Activated CD8-positive, alpha-beta T cell treated with anti-CD3 and anti-CD28 coated beads for 36 hours (primary cell): ENCODE data around the gene CSF1. TPM values are rescaled to one million over a fixed set of nuclear protein-coding genes. Genes with fewer than 3 reads are reported as not detected.

Source experiments
- ATAC-seq: fragments of 200-7000 bp; cut with Tn5 transposase; one replicate; pipeline ENCODE4 v1.10.0; 2021; ENCODE audit warnings: mild to moderate bottlenecking, moderate library complexity
- CTCF ChIA-PET: fragments of 350-600 bp; sonication (Branson Sonifier 250); formaldehyde crosslinking; loops from one replicate; lab custom pipeline; 2021; ENCODE audit warnings: antibody characterized with exemption; lab: Charles Lee
- POLR2A ChIA-PET: fragments of 350-600 bp; sonication (Branson Sonifier 250); formaldehyde crosslinking; loops from one replicate; lab custom pipeline; 2021; ENCODE audit warnings: antibody characterized with exemption; lab: Charles Lee
- DNase-seq: peaks from one replicate; pipeline ENCODE4 v3.0.0-alpha.2; 2020
- H3K27ac Mint-ChIP-seq: one replicate; pipeline ENCODE4 v1.8.0; 2021; ENCODE audit warnings: mild to moderate bottlenecking, mixed read lengths
- H3K27me3 Mint-ChIP-seq: one replicate; pipeline ENCODE4 v1.8.0; 2021; ENCODE audit warnings: mixed read lengths
- H3K36me3 Mint-ChIP-seq: one replicate; pipeline ENCODE4 v1.8.0; 2021; ENCODE audit warnings: low read depth, mixed read lengths
- H3K4me1 Mint-ChIP-seq: one replicate; pipeline ENCODE4 v1.8.0; 2021; ENCODE audit warnings: low read depth, mixed read lengths
- H3K4me3 Mint-ChIP-seq: one replicate; pipeline ENCODE4 v1.8.0; 2021; ENCODE audit warnings: mild to moderate bottlenecking, moderate library complexity, mixed read lengths
- H3K9me3 Mint-ChIP-seq: one replicate; pipeline ENCODE4 v1.8.0; 2021; ENCODE audit warnings: mixed read lengths
- intact Hi-C: fragments of 100-400 bp; cut with micrococcal nuclease; formaldehyde crosslinking; loops from one replicate; pipeline ENCODE4 v1.10.0; 2022
- total RNA-seq, 2 experiments: library from RNA; stranded (reverse); gene quantifications; one replicate each; pipeline ENCODE4 v1.2.3, GENCODE V29; 2021
- TF ChIP-seq, protein P1 (sequence below): fragments of 200-600 bp; IDR thresholded peaks from one replicate; pipeline ENCODE4 v1.8.0; 2022; ENCODE audit warnings: antibody characterized with exemption, mild to moderate bottlenecking

CSF1 gene
- total RNA-seq, 2 experiments from 2014 or later: 28.3 to 33.3 TPM

DNA sequence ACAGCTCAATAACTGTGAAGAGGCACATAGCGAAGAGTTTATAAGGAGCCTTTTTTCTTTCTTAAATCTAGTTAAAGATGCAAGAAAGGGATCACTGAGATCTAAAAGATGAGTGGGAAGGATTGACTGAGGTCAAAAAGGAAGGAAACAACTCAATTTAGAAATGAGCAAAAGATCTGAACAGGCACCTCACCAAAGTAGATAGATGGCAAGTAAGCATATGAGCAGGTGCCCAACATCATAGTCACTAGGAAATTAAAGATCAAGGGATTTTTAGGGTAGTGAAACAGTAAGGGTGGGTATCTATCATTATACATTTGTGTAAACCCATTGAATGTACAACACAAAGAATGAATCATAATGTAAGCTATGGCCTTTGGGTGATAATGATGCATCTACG, 44.6 kb upstream of the CSF1 start:
- CTCF ChIA-PET: interaction anchor here (1.1 to 1.6 kb wide), 2 partner anchors 37 to 64 kb away, joined by 3 read pairs; no protein-coding TSS in a partner anchor
- H3K36me3 Mint-ChIP-seq: no peaks in the 10 kb centered on the region
- no peaks in the 10 kb centered on the region for H3K27me3 Mint-ChIP-seq
- peaks cover 4% of the 10 kb centered on the region for H3K9me3 Mint-ChIP-seq
- no peak overlapping the region for H3K4me3 Mint-ChIP-seq
- peaks cover 6% of the 10 kb centered on the region for H3K4me1 Mint-ChIP-seq
- intact Hi-C loops: no loop called here
- DNase-seq (no peak), ATAC-seq (no peak)
- POLR2A ChIA-PET: no interaction called here
- TF ChIP-seq, protein P1, sequence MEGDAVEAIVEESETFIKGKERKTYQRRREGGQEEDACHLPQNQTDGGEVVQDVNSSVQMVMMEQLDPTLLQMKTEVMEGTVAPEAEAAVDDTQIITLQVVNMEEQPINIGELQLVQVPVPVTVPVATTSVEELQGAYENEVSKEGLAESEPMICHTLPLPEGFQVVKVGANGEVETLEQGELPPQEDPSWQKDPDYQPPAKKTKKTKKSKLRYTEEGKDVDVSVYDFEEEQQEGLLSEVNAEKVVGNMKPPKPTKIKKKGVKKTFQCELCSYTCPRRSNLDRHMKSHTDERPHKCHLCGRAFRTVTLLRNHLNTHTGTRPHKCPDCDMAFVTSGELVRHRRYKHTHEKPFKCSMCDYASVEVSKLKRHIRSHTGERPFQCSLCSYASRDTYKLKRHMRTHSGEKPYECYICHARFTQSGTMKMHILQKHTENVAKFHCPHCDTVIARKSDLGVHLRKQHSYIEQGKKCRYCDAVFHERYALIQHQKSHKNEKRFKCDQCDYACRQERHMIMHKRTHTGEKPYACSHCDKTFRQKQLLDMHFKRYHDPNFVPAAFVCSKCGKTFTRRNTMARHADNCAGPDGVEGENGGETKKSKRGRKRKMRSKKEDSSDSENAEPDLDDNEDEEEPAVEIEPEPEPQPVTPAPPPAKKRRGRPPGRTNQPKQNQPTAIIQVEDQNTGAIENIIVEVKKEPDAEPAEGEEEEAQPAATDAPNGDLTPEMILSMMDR: no peak
- H3K27ac Mint-ChIP-seq: no peak overlapping the region

DNA sequence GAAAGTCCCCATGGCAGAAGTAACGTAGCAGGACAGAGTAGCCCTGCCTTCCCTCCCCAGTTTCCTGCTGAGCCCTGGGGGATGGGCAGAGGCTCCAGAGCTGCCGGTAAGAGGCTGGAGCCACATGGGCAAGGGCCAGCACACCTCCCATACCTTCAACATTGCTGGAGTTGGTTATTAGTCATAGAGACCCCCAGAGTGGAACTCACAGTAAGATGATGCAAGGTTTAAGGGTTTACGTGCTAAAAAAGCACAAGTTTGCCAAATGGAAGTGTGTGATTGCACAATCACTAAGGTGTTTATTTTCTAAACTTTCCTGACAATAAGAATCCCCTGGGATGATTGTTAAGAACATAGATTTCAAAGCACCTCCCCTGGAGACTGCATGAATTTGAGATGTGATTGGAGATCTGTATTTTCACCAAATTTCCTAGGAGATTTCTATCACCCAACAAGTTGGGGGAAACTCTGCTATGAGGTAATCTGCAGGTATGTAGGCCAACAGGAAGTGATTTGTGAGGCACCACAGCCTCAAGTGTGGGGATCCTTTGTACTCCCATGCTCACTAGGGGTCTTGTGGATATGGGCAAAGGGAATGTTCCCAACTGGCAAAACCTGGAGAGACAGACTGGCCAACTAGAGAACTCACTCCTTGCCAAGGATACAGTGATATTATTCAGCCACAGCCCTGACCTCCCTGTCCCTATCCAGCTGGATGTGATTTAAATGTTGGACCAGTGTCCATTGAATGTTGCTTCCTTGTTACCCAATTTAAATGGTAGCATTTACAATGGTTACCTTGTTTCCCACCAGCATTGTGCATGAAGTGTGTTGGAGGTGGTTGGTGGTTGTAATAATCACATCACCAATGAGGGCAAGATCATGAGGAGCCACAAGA, 37.1 kb upstream of the CSF1 start:
- TF ChIP-seq, protein P1: no peak
- DNase-seq (no peak), ATAC-seq (no peak)
- H3K27me3 Mint-ChIP-seq: no peaks in the 10 kb centered on the region
- H3K36me3 Mint-ChIP-seq: no peaks in the 10 kb centered on the region
- ChIA-PET POLR2A (no interaction called here), CTCF (interaction anchor here (1.3 to 2.0 kb wide), 3 partner anchors 96 to 111 kb away, joined by 3 to 4 read pairs (median 3); partner anchors contain the start of gene AHCYL1)
- no peaks in the 10 kb centered on the region for H3K9me3 Mint-ChIP-seq
- H3K27ac Mint-ChIP-seq: no peak overlapping the region
- no peak overlapping the region for H3K4me3 Mint-ChIP-seq
- peaks cover 10% of the 10 kb centered on the region for H3K4me1 Mint-ChIP-seq
- intact Hi-C loops: no loop called here

DNA sequence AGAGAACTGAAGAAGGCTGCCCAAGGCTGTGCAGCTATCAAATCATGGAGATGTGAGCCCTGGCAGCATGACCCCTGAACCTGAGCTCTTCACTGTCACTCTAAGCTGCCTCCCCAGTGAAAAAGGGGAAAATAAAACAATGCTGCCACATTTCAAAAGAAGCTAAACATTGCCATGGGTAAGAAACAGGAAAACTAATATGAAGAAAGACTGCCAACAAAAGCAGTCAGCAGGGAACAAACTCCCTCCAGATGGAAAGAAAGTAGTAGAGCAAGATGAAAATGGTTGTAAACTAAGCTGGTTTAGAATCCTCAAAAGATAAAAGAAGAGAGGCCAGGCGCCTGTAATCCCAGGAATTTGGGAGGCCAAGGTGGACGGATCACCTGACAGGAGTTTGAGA, 36.2 kb upstream of the CSF1 start:
- no peaks in the 10 kb centered on the region for H3K36me3 Mint-ChIP-seq
- ATAC-seq: no peak
- POLR2A ChIA-PET: interaction anchor here (1.1 kb wide), 1 partner anchor 37 kb away, joined by 3 read pairs; the partner anchor contains the start of gene CSF1

DNA sequence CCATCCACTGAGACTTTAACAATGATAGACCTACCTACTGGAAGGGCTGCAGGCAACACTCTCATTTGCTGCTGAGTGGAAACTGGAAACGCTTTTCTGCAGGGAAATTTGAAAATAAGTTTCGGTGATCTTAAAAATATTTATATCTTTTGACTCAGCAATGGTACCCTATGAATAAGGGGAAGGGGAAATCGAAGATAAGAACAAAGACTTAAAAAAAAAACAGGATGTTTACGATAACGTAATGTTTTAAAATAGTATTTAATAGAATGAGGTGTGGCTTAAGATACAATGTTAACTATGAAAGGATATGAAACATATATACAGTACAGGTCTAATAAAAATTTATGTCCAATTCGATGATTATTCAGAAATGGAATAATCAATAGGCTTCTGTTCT, 34.8 kb upstream of the CSF1 start:
- no peaks in the 10 kb centered on the region for H3K27me3 Mint-ChIP-seq
- DNase-seq: no peak
- H3K4me1 Mint-ChIP-seq: peaks cover 10% of the 10 kb centered on the region
- ATAC-seq: no peak
- TF ChIP-seq, protein P1: no peak
- ChIA-PET CTCF (interaction anchor here (2.0 kb wide), 1 partner anchor 109 kb away, joined by 4 read pairs; the partner anchor contains the start of gene AHCYL1), POLR2A (interaction anchor here (1.1 kb wide), 1 partner anchor 35 kb away, joined by 3 read pairs; the partner anchor contains the start of gene CSF1)
- H3K36me3 Mint-ChIP-seq: no peaks in the 10 kb centered on the region
- no peak overlapping the region for H3K4me3 Mint-ChIP-seq
- intact Hi-C loops: no loop called here
- H3K9me3 Mint-ChIP-seq: no peaks in the 10 kb centered on the region
- H3K27ac Mint-ChIP-seq: no peak overlapping the region

More for the DNA sequence above, 36.2 kb upstream of the CSF1 start:
- Mint-ChIP-seq H3K4me1 (peaks cover 10% of the 10 kb centered on the region), H3K9me3 (no peaks in the 10 kb centered on the region), H3K4me3 (no peak overlapping the region), H3K27me3 (no peaks in the 10 kb centered on the region), H3K27ac (no peak overlapping the region)
- intact Hi-C loops: no loop called here
- TF ChIP-seq, protein P1: no peak
- DNase-seq: no peak
- CTCF ChIA-PET: interaction anchor here (1.6 to 2.0 kb wide), 2 partner anchors 97 to 110 kb away, joined by 3 to 4 read pairs; partner anchors contain the start of gene AHCYL1
